Posterior vena cava (tissue), 2 donors: ENCODE results near the gene PHACTR3. TPM values are rescaled to one million over a fixed set of nuclear protein-coding genes. Genes with fewer than 3 reads are reported as not detected.
"Not testable (repeated sequence)": the region's sequence is repeated elsewhere in the genome, so short reads cannot be mapped to it uniquely, and the experiment has no call there.

ENCODE experiments used
- DNase-seq: peaks from one replicate; pipeline ENCODE4 v3.0.0-alpha.2; 2020; ENCODE audit warnings: low spot score
- intact Hi-C, 2 donors: fragments of 100-400 bp; cut with DNase I; formaldehyde crosslinking; loops; one replicate each; pipeline versions ENCODE4 v1.14.1 to v1.14.2; 2022 to 2023
- total RNA-seq, 2 donors: library from RNA; stranded (reverse); fragmentation: NEBNext Ultra II Directional; extraction: Animal tissue kit (Norgen Biotek cat#: 25700); gene quantifications; one replicate each; pipeline ENCODE4 v1.2.1, GENCODE V29; 2021
- donor health status: DM: yes; HTN: yes; CAD: no.
- donor health status: DM: yes; HTN: yes; CAD: no.

PHACTR3 gene
- total RNA-seq, 2 donors from 2014 or later = 0.19 to 0.43 TPM

GRCh38 chr20:59835448-59836395, 231.4 kb downstream of the PHACTR3 start:
- intact Hi-C loops = no loop called here
- peak; percentile 74 for DNase-seq

- intact Hi-C loops = no loop called here
- DNase-seq = no peak
Measured at GRCh38 chr20:59836767-59837166, 232.4 kb downstream of the PHACTR3 start.

GRCh38 chr20:59837623-59838394, 233.5 kb downstream of the PHACTR3 start:
- intact Hi-C loops = no loop called here
- no peak for DNase-seq

GRCh38 chr20:59839400-59839799, 235.1 kb downstream of the PHACTR3 start:
- intact Hi-C loops = no loop called here
- DNase-seq = no peak

- DNase-seq = no peak
- intact Hi-C loops = loop anchor here in 1 of 2 donors (5.0 kb wide), 1 partner anchor 63 kb away; no protein-coding TSS in a partner anchor
Measured at GRCh38 chr20:59845472-59845871, 241.1 kb downstream of the PHACTR3 start.

- intact Hi-C loops = loop anchor here (2.0 to 5.0 kb wide), 2 partner anchors 63 to 66 kb away; no protein-coding TSS in a partner anchor
- no peak for DNase-seq
Measured at GRCh38 chr20:59848182-59848581, 243.8 kb downstream of the PHACTR3 start.

- intact Hi-C loops = no loop called here
- no peak for DNase-seq
Measured at GRCh38 chr20:59850018-59850641, 245.8 kb downstream of the PHACTR3 start.

GRCh38 chr20:59856526-59856925, 252.2 kb downstream of the PHACTR3 start:
- DNase-seq, intact Hi-C loops: not testable (repeated sequence)

- DNase-seq, intact Hi-C loops: not testable (repeated sequence)
Measured at GRCh38 chr20:59856941-59857340, 252.6 kb downstream of the PHACTR3 start.

- intact Hi-C loops = no loop called here
- no peak for DNase-seq
Measured at GRCh38 chr20:59857966-59858365, 253.6 kb downstream of the PHACTR3 start.

GRCh38 chr20:59858425-59858824, 254.1 kb downstream of the PHACTR3 start:
- intact Hi-C loops = no loop called here
- no peak for DNase-seq

- intact Hi-C loops = no loop called here
Measured at GRCh38 chr20:59861401-59861800, 257.1 kb downstream of the PHACTR3 start.

GRCh38 chr20:59863058-59863457, 258.7 kb downstream of the PHACTR3 start:
- DNase-seq = no peak
- intact Hi-C loops = no loop called here

More at GRCh38 chr20:59861401-59861800, 257.1 kb downstream of the PHACTR3 start:
- no peak for DNase-seq

- intact Hi-C loops = no loop called here
Measured at GRCh38 chr20:59864726-59865125, 260.4 kb downstream of the PHACTR3 start.

GRCh38 chr20:59866338-59866737, 262.0 kb downstream of the PHACTR3 start:
- intact Hi-C loops = no loop called here
- no peak for DNase-seq

More at GRCh38 chr20:59864726-59865125, 260.4 kb downstream of the PHACTR3 start:
- DNase-seq = no peak

GRCh38 chr20:59871096-59871495, 266.8 kb downstream of the PHACTR3 start:
- DNase-seq = no peak
- intact Hi-C loops = no loop called here

- DNase-seq = no peak
- intact Hi-C loops = no loop called here
Measured at GRCh38 chr20:59873409-59873808, 269.1 kb downstream of the PHACTR3 start.

- no peak for DNase-seq
- intact Hi-C loops = no loop called here
Measured at GRCh38 chr20:59880198-59880597, 275.9 kb downstream of the PHACTR3 start.

GRCh38 chr20:59884494-59884893, 280.2 kb downstream of the PHACTR3 start:
- intact Hi-C loops = no loop called here
- DNase-seq = no peak

GRCh38 chr20:59888050-59888449, 283.7 kb downstream of the PHACTR3 start:
- DNase-seq = no peak
- intact Hi-C loops = no loop called here
